ENCODE results near the gene AUTS2. TPM values are rescaled to one million over a fixed set of nuclear protein-coding genes. Genes with fewer than 3 reads are reported as not detected.

AUTS2 gene
- total and polyA plus RNA-seq, 9 of the 15 experiments (the other 6 are each of a cell fraction or from before 2014, with no cell fraction given) = 0.58 TPM; not detected in 8

GRCh38 chr7:70356787-70357328 is 758.6 kb downstream of the AUTS2 start (continued):
- TF ChIP-seq ZNF609 (CRISPR knock-in tag; IDR thresholded peaks at IDR 0.05; ENCODE audit: borderline replicate concordance) (no peak), FOXA1 (IDR thresholded peaks at IDR 0.05; ENCODE audit: borderline replicate concordance) (no peak), CCNT2 (IDR thresholded peaks at IDR 0.05; ENCODE audit: borderline replicate concordance, extremely low read depth, insufficient read length, low read depth, low read length) (no peak), PTTG1 (tag; IDR thresholded peaks at IDR 0.05; ENCODE audit: low read depth) (no peak), ZBTB12 (CRISPR knock-in tag; IDR thresholded peaks at IDR 0.05) (no peak)
